GM21737 (cell line): Measurements from ENCODE around the gene PUM2.
A peak's percentile ranks its signal among the peaks of the same experiment; 100 is the strongest.
"Not testable (repeated sequence)": the region's sequence is repeated elsewhere in the genome, so short reads cannot be mapped to it uniquely, and the experiment has no call there.

ENCODE experiments used
- ATAC-seq: cut with Tn5 transposase; IDR thresholded peaks from one replicate; pipeline ENCODE4 v1.9.1; 2021; ENCODE audit warnings: mild to moderate bottlenecking, moderate library complexity; ENCODE audit not compliant: unreplicated experiment

The PUM2 gene

DNA sequence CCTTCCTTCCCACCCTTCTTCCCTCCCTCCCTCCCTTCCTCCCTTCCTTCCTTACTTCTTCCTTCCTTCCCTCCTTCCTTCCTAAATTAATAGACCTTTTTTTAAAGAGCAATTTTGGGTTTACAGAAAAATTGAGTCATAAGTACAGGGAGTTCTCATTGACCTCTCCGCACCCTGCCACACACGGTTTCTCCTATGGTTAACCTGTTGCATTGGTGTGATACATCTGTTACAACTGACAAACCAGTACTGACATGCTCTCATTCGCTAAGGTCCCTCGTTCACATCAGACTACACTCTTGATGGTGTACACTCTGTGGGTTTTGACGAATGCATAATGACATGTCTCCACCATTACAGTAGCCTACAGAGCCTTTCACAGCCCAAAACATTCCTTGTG, 114.1 kb downstream of the PUM2 start:
- no peak for ATAC-seq

GRCh38 chr2:20235655-20236305, 114.9 kb downstream of the PUM2 start:
- ATAC-seq: no peak

GRCh38 chr2:20234597-20234996, 116.0 kb downstream of the PUM2 start:
- ATAC-seq: not testable (repeated sequence)

- no peak for ATAC-seq
These were observed 117.8 kb downstream of the PUM2 start for GRCh38 chr2:20232837-20233207.

DNA sequence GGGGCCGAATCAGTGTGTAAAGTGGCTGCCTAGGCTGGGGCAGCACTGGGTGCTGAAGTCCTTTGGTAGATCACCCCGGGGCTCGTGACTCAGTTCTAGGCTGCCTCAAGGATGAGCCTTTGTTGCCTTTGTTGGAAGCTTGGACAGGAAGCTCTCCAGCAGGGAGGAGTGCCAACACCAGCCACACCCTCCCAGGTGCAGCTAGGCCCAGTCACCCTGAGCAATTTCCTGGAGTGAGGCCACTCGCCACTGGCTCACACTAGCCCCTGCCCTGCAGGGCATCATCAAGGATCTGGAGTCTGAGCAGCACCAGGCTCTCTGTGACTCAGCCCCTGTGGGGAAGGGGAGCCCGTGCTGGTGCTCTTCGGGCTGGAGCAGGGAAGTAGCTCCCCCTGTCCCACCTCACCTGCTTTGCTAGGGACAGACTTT, 119.0 kb downstream of the PUM2 start:
- ATAC-seq: no peak

GRCh38 chr2:20231159-20231558, 119.5 kb downstream of the PUM2 start:
- ATAC-seq: no peak

- ATAC-seq: no peak
These were observed 120.6 kb downstream of the PUM2 start for GRCh38 chr2:20230114-20230425.

DNA sequence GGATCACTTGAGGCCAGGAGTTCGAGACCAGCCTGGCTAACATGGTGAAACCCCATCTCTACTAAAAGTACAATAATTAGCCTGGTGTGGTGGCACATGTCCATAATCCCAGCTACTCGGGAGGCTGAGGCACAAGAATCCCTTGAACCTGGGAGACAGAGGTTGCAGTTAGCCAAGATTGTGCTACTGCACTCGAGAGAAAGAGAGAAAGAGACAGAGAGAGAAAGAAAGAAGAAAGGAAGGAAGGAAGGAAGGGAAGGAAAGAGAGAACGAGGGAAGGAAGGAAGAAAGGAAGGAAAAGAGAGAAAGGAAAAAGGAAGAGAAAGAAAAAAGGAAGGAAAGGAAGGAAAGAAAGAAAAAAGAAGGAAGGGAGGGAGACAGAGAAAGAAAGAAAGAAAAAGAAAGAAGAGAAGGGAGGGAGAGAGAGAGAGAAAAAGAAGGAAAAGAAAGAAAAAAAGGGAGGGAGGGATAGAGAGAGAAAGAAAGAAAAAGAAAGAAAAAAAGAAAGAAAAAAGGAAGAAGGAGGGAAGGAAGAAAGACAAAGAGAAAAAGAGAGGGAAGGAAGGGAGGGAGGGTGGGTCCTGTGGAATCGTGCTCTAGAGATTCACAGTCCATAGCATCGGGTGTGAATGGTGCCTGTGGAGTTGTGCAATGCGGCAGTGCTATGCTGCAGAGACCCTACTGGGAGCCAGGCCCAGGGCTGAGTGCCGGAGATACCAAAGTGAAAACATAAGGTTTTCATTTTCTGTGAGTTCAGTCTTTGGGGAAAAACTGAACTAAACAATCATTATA, 121.1 kb downstream of the PUM2 start:
- no peak for ATAC-seq

- no peak for ATAC-seq
These were observed 122.6 kb downstream of the PUM2 start for GRCh38 chr2:20227894-20228505.

- no peak for ATAC-seq
These were observed 124.5 kb downstream of the PUM2 start for GRCh38 chr2:20226152-20226545.

DNA sequence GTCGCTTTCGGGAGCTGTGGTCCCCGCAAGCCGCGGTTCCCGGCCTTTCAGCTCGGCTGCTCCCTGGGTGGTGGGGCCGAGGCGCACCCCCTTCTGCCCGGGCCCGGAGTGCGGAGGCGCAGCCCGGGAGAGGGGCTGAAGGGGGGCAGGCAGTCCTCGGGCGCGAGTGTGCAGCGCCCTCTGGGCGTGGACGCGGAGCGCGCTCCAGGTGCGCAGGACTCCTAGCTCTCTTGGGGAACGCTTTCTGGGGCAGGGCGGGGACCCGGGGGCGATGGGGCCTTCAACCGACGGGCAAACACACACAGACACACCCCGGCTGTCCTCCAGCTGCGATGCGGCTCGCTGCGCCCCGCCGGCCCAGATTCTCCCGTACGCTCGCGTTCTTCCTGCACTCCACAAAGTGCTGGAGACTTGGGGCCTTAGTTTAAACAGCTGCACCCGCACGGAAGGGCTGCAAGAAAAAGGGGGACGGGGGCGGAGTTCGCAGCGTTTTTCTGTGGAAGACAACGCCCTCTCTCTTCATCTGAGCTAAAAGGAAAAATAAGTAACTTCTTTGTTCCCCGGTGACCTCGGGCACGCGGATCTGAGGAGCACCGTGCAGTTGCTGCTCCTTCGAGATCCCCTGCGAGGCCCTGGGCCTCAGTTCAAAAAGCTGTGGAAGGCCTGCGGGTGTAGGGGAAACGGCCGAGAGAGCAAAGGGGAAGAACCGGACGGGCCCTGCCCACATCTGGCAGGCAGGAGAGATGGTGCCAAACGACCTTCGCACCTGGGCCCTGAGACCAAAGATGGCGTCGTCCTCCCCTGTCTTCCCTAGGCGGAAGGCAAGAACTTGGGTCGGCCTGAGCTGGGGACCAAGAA, 125.1 kb downstream of the PUM2 start:
- ATAC-seq: peak; percentile 62

DNA sequence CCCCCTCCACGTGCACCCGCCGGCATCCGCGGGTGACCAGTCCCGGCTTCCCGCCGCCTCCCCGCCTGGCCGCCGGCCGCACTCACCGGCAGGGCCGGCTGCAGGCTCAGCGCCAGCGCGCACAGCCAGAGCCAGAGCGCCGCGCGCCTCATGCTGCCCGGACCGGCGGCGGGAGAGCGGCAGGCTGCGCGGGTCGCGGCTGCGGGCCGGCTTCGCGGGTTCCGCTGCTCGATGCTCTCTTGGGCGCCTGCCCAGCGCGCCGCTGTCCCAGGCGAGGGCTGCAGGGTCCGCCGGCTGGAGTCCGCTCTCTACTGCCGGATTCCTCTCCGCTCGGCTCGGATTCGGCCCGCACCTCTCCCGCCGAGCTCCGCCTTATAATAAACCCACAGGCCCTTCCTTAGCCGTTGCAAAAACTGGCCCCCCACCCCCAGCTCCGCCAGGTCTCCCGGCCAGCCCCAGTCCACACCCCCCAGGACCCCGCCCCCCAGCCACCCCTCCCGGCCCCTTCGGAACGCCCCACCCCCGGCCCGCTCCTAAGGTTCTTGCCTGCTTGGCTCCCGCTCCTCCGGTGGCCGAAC, 125.8 kb downstream of the PUM2 start, which contains the start of gene SDC1:
Gene SDC1 (minus strand): TSS at position 415 of the 578 bp plus-strand sequence. CDS start 263 bp downstream, at position 152.
- no peak for ATAC-seq

- no peak for ATAC-seq
These were observed 126.4 kb downstream of the PUM2 start for GRCh38 chr2:20224164-20224715.

- no peak for ATAC-seq
These were observed 127.1 kb downstream of the PUM2 start for GRCh38 chr2:20223407-20224163.

GRCh38 chr2:20222769-20223406, 127.8 kb downstream of the PUM2 start:
- ATAC-seq: no peak

DNA sequence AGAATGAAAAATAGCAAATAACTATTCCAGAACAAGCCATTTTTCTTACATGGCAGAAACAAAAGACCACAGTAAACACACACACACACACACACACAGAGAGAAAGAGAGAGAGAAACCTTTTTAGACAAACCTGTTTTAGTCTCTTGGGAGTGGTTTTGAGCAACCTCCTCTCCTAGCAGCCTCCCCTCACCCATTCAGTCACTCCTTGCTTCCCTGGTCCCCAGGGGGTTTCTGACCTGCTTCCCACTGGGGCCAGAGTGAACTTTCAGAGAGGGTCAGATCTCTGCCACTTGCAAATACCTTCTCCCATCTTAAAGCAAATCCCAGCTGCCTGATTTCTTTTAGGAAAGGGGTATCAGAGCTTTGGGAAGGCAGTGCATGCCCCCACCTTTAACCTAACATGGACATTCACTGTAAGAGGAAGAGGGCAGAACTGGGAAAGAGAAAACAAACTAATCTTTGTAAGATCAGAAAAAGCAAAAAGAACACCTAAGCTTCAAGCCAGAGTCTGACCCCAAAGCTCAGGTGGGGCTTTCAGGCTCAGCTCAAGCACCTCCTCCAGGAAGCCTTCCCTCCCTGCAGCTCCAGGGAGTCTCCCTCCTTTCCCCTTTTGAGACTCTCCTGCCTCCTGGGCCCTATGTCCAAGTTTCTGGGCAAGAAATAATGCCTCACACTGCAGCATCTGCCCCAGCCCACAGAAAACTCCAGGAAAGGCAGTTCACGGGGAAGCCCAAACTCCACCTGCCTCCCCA, 128.5 kb downstream of the PUM2 start:
- no peak for ATAC-seq

GRCh38 chr2:20221555-20221973, 129.1 kb downstream of the PUM2 start:
- ATAC-seq: no peak

GRCh38 chr2:20220806-20221554, 129.7 kb downstream of the PUM2 start:
- ATAC-seq: no peak
